OCI-LY7 (cell line): ENCODE data around the gene ZNF33A.

Experiments
- CTCF ChIP-seq: fragments of 200-600 bp; sonication (generic); conservative IDR thresholded peaks from 2 replicates; pipeline ENCODE4 v1.5.1; 2014; ENCODE audit warnings: mild to moderate bottlenecking, antibody characterized with exemption, low read length, moderate library complexity, mixed read lengths
- EZH2phosphoT487 ChIP-seq: fragments of 200-600 bp; sonication (generic); IDR thresholded peaks from 2 replicates; pipeline ENCODE4 v1.6.1; 2018; ENCODE audit warnings: low read depth, borderline replicate concordance, mild to moderate bottlenecking, mixed run types, antibody characterized with exemption, low read length, moderate library complexity, mixed read lengths

- TF ChIP-seq EZH2phosphoT487 (no peak), CTCF (no peak)
Observed at GRCh38 chr10:38102880-38103279, 92.4 kb downstream of the ZNF33A start.
